Liver (tissue), 9 donors: ENCODE measurements around the gene NFIA. TPM values are rescaled to one million over a fixed set of nuclear protein-coding genes. Genes with fewer than 3 reads are reported as not detected.

ENCODE experiments used
- DNase-seq: peaks from one replicate; pipeline ENCODE4 v3.0.0-alpha.2; 2017; ENCODE audit warnings: low spot score
- H3K27ac ChIP-seq, 2 donors: one replicate each; pipeline ENCODE4 v1.7.0; 2013; ENCODE audit warnings: inconsistent platforms in 2 of 2, low read length in 2 of 2, control low read depth in 1 of 2, low read depth in 1 of 2, mild to moderate bottlenecking in 1 of 2
- H3K27me3 ChIP-seq, 4 donors: one replicate each; pipeline versions ENCODE4 v1.6.1 to v1.7.0; 2013; ENCODE audit warnings: low read length in 3 of 4, inconsistent platforms in 1 of 4, mild to moderate bottlenecking in 1 of 4, moderate library complexity in 1 of 4; ENCODE audit not compliant: control insufficient read depth in 4 of 4, insufficient read depth in 4 of 4
- H3K36me3 ChIP-seq, 4 donors: one replicate each; pipeline versions ENCODE4 v1.6.1 to v1.7.0; 2013; ENCODE audit warnings: low read length in 3 of 4, mild to moderate bottlenecking in 3 of 4, low read depth in 1 of 4, moderate library complexity in 1 of 4; ENCODE audit not compliant: control insufficient read depth in 4 of 4, insufficient read depth in 3 of 4
- H3K4me1 ChIP-seq, 4 donors: one replicate each; pipeline versions ENCODE4 v1.6.1 to v1.7.0; 2013; ENCODE audit warnings: low read length in 3 of 4, mild to moderate bottlenecking in 3 of 4, moderate library complexity in 1 of 4; ENCODE audit not compliant: control insufficient read depth in 4 of 4, insufficient read depth in 4 of 4
- H3K4me3 ChIP-seq, 3 donors: one replicate each; pipeline versions ENCODE4 v1.6.1 to v1.7.0; 2013; ENCODE audit warnings: low read length in 3 of 3, control low read depth in 1 of 3, low read depth in 1 of 3, mild to moderate bottlenecking in 1 of 3
- H3K9ac ChIP-seq, 2 donors: one replicate each; pipeline ENCODE4 v1.7.0; 2013; ENCODE audit warnings: low read length in 2 of 2, mild to moderate bottlenecking in 2 of 2, moderate library complexity in 2 of 2, control low read depth in 1 of 2, low read depth in 1 of 2
- H3K9me3 ChIP-seq, 4 donors: one replicate each; pipeline versions ENCODE4 v1.6.1 to v1.7.0; 2013; ENCODE audit warnings: low read length in 3 of 4; ENCODE audit not compliant: control insufficient read depth in 4 of 4
- ATF3 ChIP-seq: IDR thresholded peaks from 2 replicates; pipeline ENCODE4 v1.6.1; 2016; ENCODE audit warnings: antibody characterized with exemption
- CTCF ChIP-seq: fragments of 150-350 bp; IDR thresholded peaks from 2 replicates; pipeline ENCODE4 v1.5.1; 2017; ENCODE audit warnings: improper control_type of control experiment, low read depth, low read length; ENCODE audit not compliant: missing input control
- EGR1 ChIP-seq, 2 donors: IDR thresholded peaks; 2 replicates each; pipeline ENCODE4 v1.6.1; 2016 to 2018; ENCODE audit warnings: antibody characterized with exemption in 2 of 2, low read depth in 2 of 2
- FOXA1 ChIP-seq: IDR thresholded peaks from 2 replicates; pipeline ENCODE4 v1.6.1; 2016; ENCODE audit warnings: antibody characterized with exemption
- FOXA2 ChIP-seq: IDR thresholded peaks from 2 replicates; pipeline ENCODE4 v1.6.1; 2016; ENCODE audit warnings: antibody characterized with exemption
- GABPA ChIP-seq, 2 donors: IDR thresholded peaks in 1 of 2; conservative IDR thresholded peaks in 1 of 2; 2 replicates each; pipeline ENCODE4 v1.6.1; 2016; ENCODE audit warnings: antibody characterized with exemption in 2 of 2, mild to moderate bottlenecking in 1 of 2, moderate library complexity in 1 of 2
- HNF4A ChIP-seq, 2 donors: conservative IDR thresholded peaks; 2 replicates each; pipeline ENCODE4 v1.6.1; 2016; ENCODE audit warnings: antibody characterized with exemption in 2 of 2, mild to moderate bottlenecking in 2 of 2
- HNF4G ChIP-seq: IDR thresholded peaks from 2 replicates; pipeline ENCODE4 v1.6.1; 2016; ENCODE audit warnings: antibody characterized with exemption
- JUND ChIP-seq, 2 donors: IDR thresholded peaks; 2 replicates each; pipeline ENCODE4 v1.6.1; 2016; ENCODE audit warnings: antibody characterized with exemption in 2 of 2
- MAX ChIP-seq: IDR thresholded peaks from 2 replicates; pipeline ENCODE4 v1.6.1; 2016; ENCODE audit warnings: antibody characterized with exemption
- NR2F2 ChIP-seq: IDR thresholded peaks from 2 replicates; pipeline ENCODE4 v1.6.1; 2016; ENCODE audit warnings: antibody characterized with exemption
- RAD21 ChIP-seq, 2 donors: IDR thresholded peaks; 2 replicates each; pipeline ENCODE4 v1.6.1; 2016; ENCODE audit warnings: antibody characterized with exemption in 2 of 2, mild to moderate bottlenecking in 2 of 2
- REST ChIP-seq: IDR thresholded peaks from 2 replicates; pipeline ENCODE4 v1.6.1; 2016; ENCODE audit warnings: antibody characterized with exemption, mild to moderate bottlenecking
- RXRA ChIP-seq, 2 donors: IDR thresholded peaks; 2 replicates each; pipeline ENCODE4 v1.6.1; 2017 to 2018; ENCODE audit warnings: antibody characterized with exemption in 2 of 2, mild to moderate bottlenecking in 1 of 2
- SP1 ChIP-seq: IDR thresholded peaks from 2 replicates; pipeline ENCODE4 v1.6.1; 2018; ENCODE audit warnings: antibody characterized with exemption, mild to moderate bottlenecking
- TAF1 ChIP-seq: conservative IDR thresholded peaks from 2 replicates; pipeline ENCODE4 v1.6.1; 2016; ENCODE audit warnings: antibody characterized with exemption, mild to moderate bottlenecking
- YY1 ChIP-seq: IDR thresholded peaks from 2 replicates; pipeline ENCODE4 v1.6.1; 2016; ENCODE audit warnings: antibody characterized with exemption, mild to moderate bottlenecking
- ZBTB33 ChIP-seq: IDR thresholded peaks from 2 replicates; pipeline ENCODE4 v1.6.1; 2016; ENCODE audit warnings: antibody characterized with exemption
- WGBS: extraction: QIAGEN DNeasy Blood & Tissue Kit; methylation state at CpG from one replicate; pipeline ENCODE4 v1.1.7; 2013; 5-methylcytosine and 5-hydroxymethylcytosine counted together
- polyA plus RNA-seq, 2 donors: library from polyadenylated mRNA; stranded (reverse) in 1 of 2; unstranded in 1 of 2; fragments of 200-250 nt in 1 of 2; fragments of >200 nt in 1 of 2; fragmentation: Nextera tagmentation in 1 of 2; extraction: Ambion mirVana in 1 of 2; gene quantifications; one replicate each; pipeline versions ENCODE4 v1.2.1 to v1.2.3, GENCODE V29; 2013 to 2015
- total RNA-seq, 2 donors: library from RNA; depleted of rRNA; stranded (reverse); fragments of >200 nt; gene quantifications; one replicate each; pipeline ENCODE4 v1.2.3, GENCODE V29; 2014
- donor health status: healthy.
- donor health status: healthy.
- donor health status: healthy.
- donor health status: healthy.
- donor health status: healthy.

Gene NFIA
- total and polyA plus RNA-seq, 4 donors, result 6.8 to 53.7 (median 22.2) TPM

GRCh38 chr1:61260171-61260570, 177.8 kb downstream of the NFIA start:
- no peak overlapping the region for H3K9ac ChIP-seq
- no peak overlapping the region for H3K27ac ChIP-seq
- DNase-seq, result no peak
- no peaks in the 10 kb centered on the region for H3K9me3 ChIP-seq
- 95% methylated on average over 7 of the region's 7 CpGs for WGBS
- H3K4me1 ChIP-seq, result peaks cover 0 to 7% (median 0%) of the 10 kb centered on the region in 4 donors
- H3K36me3 ChIP-seq, result no peaks in the 10 kb centered on the region
- no peaks in the 10 kb centered on the region for H3K27me3 ChIP-seq
- no peak overlapping the region for H3K4me3 ChIP-seq
- TF ChIP-seq FOXA2 (no peak), EGR1 (IDR thresholded peaks at IDR 0.05; ENCODE audit: low read depth in 2 of 2) (no peak), RAD21 (IDR thresholded peaks at IDR 0.05) (no peak), GABPA (IDR thresholded peaks at IDR 0.05 in 1 of 2, conservative IDR thresholded peaks at IDR 0.05 in 1 of 2) (no peak), RXRA (IDR thresholded peaks at IDR 0.05) (no peak), REST (no peak), NR2F2 (no peak), ATF3 (no peak), JUND (IDR thresholded peaks at IDR 0.05) (no peak), CTCF (no peak), HNF4A (conservative IDR thresholded peaks at IDR 0.05) (no peak), TAF1 (no peak), YY1 (no peak), HNF4G (no peak), ZBTB33 (no peak), MAX (no peak)

GRCh38 chr1:61261595-61261994, 179.2 kb downstream of the NFIA start:
- Histone ChIP-seq H3K9ac (no peak overlapping the region), H3K4me3 (no peak overlapping the region), H3K9me3 (no peaks in the 10 kb centered on the region), H3K27me3 (no peaks in the 10 kb centered on the region), H3K36me3 (no peaks in the 10 kb centered on the region), H3K4me1 (peaks cover 0 to 6% (median 0%) of the 10 kb centered on the region in 4 donors), H3K27ac (no peak overlapping the region)
- 77% methylated on average over 3 of the region's 3 CpGs for WGBS
- no peak for TF ChIP-seq FOXA2
- TF ChIP-seq TAF1, result no peak
- no peak for TF ChIP-seq EGR1 (IDR thresholded peaks at IDR 0.05; ENCODE audit: low read depth in 2 of 2)
- TF ChIP-seq SP1, result no peak
- no peak for TF ChIP-seq RXRA (IDR thresholded peaks at IDR 0.05)
- TF ChIP-seq RAD21 (IDR thresholded peaks at IDR 0.05), result no peak
- no peak for TF ChIP-seq FOXA1
- TF ChIP-seq HNF4G, result no peak
- no peak for TF ChIP-seq GABPA (IDR thresholded peaks at IDR 0.05 in 1 of 2, conservative IDR thresholded peaks at IDR 0.05 in 1 of 2)
- TF ChIP-seq HNF4A (conservative IDR thresholded peaks at IDR 0.05), result no peak
- no peak for TF ChIP-seq YY1
- no peak for DNase-seq
